Duodenal mucosa (tissue), 2 donors: ENCODE data around the gene B3GNT2.

Experiments used
- H3K27ac ChIP-seq: one replicate; pipeline ENCODE4 v1.7.0; 2013; ENCODE audit warnings: low read depth, low read length
- H3K27me3 ChIP-seq, 2 donors: one replicate each; pipeline ENCODE4 v1.7.0; 2013; ENCODE audit warnings: low read length in 2 of 2, control low read depth in 1 of 2; ENCODE audit not compliant: insufficient read depth in 2 of 2, control insufficient read depth in 1 of 2
- H3K36me3 ChIP-seq, 2 donors: one replicate each; pipeline ENCODE4 v1.7.0; 2013; ENCODE audit warnings: low read length in 2 of 2, control low read depth in 1 of 2; ENCODE audit not compliant: insufficient read depth in 2 of 2, control insufficient read depth in 1 of 2
- H3K4me1 ChIP-seq, 2 donors: one replicate each; pipeline ENCODE4 v1.7.0; 2013; ENCODE audit warnings: low read length in 2 of 2, control low read depth in 1 of 2; ENCODE audit not compliant: insufficient read depth in 2 of 2, control insufficient read depth in 1 of 2
- H3K4me3 ChIP-seq, 2 donors: one replicate each; pipeline ENCODE4 v1.7.0; 2013; ENCODE audit warnings: low read length in 2 of 2, low read depth in 1 of 2
- H3K9ac ChIP-seq, 2 donors: one replicate each; pipeline ENCODE4 v1.7.0; 2013; ENCODE audit warnings: low read length in 2 of 2, low read depth in 1 of 2
- H3K9me3 ChIP-seq, 2 donors: one replicate each; pipeline ENCODE4 v1.7.0; 2013; ENCODE audit warnings: low read length in 2 of 2, control low read depth in 1 of 2; ENCODE audit not compliant: control insufficient read depth in 1 of 2

Gene B3GNT2

GRCh38 chr2:62185475-62186155 lies 10.3 kb upstream of the B3GNT2 start:
- H3K9me3 ChIP-seq = no peaks in the 10 kb centered on the region
- H3K27ac ChIP-seq = no peak overlapping the region
- H3K4me1 ChIP-seq = peaks cover 8 to 9% of the 10 kb centered on the region in 2 donors
- no peaks in the 10 kb centered on the region for H3K36me3 ChIP-seq
- H3K9ac ChIP-seq = no peak overlapping the region
- no peaks in the 10 kb centered on the region for H3K27me3 ChIP-seq
- no peak overlapping the region for H3K4me3 ChIP-seq

- no peak overlapping the region for H3K9ac ChIP-seq
- H3K36me3 ChIP-seq = no peaks in the 10 kb centered on the region
- no peaks in the 10 kb centered on the region for H3K27me3 ChIP-seq
- no peak overlapping the region for H3K27ac ChIP-seq
- H3K9me3 ChIP-seq = no peaks in the 10 kb centered on the region
- H3K4me3 ChIP-seq = no peak overlapping the region
- H3K4me1 ChIP-seq = peaks cover 8 to 9% of the 10 kb centered on the region in 2 donors
Observed at GRCh38 chr2:62186156-62186905, 9.6 kb upstream of the B3GNT2 start.

GRCh38 chr2:62187246-62187645 lies 8.7 kb upstream of the B3GNT2 start:
- Histone ChIP-seq H3K36me3 (no peaks in the 10 kb centered on the region), H3K27me3 (no peaks in the 10 kb centered on the region), H3K9ac (no peak overlapping the region), H3K27ac (no peak overlapping the region), H3K4me3 (no peak overlapping the region), H3K4me1 (peaks cover 8 to 9% of the 10 kb centered on the region in 2 donors), H3K9me3 (no peaks in the 10 kb centered on the region)

- H3K36me3 ChIP-seq = no peaks in the 10 kb centered on the region
- no peaks in the 10 kb centered on the region for H3K27me3 ChIP-seq
- H3K4me3 ChIP-seq = no peak overlapping the region
- H3K4me1 ChIP-seq = peaks cover 12 to 16% of the 10 kb centered on the region in 2 donors
- H3K27ac ChIP-seq = no peak overlapping the region
- no peaks in the 10 kb centered on the region for H3K9me3 ChIP-seq
- no peak overlapping the region for H3K9ac ChIP-seq
Observed at GRCh38 chr2:62188416-62188815, 7.5 kb upstream of the B3GNT2 start.

GRCh38 chr2:62189196-62189595 lies 6.7 kb upstream of the B3GNT2 start:
- Histone ChIP-seq H3K9me3 (no peaks in the 10 kb centered on the region), H3K36me3 (no peaks in the 10 kb centered on the region), H3K9ac (no peak overlapping the region), H3K4me3 (no peak overlapping the region), H3K4me1 (peaks cover 12 to 16% of the 10 kb centered on the region in 2 donors), H3K27ac (no peak overlapping the region), H3K27me3 (no peaks in the 10 kb centered on the region)

GRCh38 chr2:62192811-62193210 lies 3.1 kb upstream of the B3GNT2 start:
- Histone ChIP-seq H3K9ac (no peak overlapping the region), H3K27me3 (no peaks in the 10 kb centered on the region), H3K36me3 (no peaks in the 10 kb centered on the region), H3K4me3 (no peak overlapping the region), H3K9me3 (no peaks in the 10 kb centered on the region), H3K4me1 (peaks cover 22 to 24% of the 10 kb centered on the region in 2 donors), H3K27ac (no peak overlapping the region)

GRCh38 chr2:62194558-62195420 lies 1.1 kb upstream of the B3GNT2 start:
- peak overlapping the region; percentile 75 to 91 for H3K4me3 ChIP-seq
- H3K27ac ChIP-seq = peak overlapping the region; percentile 60
- H3K9ac ChIP-seq = peak overlapping the region; percentile 72 to 96
- H3K9me3 ChIP-seq = no peaks in the 10 kb centered on the region
- peaks cover 23 to 32% of the 10 kb centered on the region in 2 donors for H3K4me1 ChIP-seq
- H3K27me3 ChIP-seq = no peaks in the 10 kb centered on the region
- H3K36me3 ChIP-seq = no peaks in the 10 kb centered on the region

GRCh38 chr2:62196278-62196901 lies 475 bp downstream of the B3GNT2 start:
- Histone ChIP-seq H3K36me3 (no peaks in the 10 kb centered on the region), H3K4me3 (peak overlapping the region; percentile 75 to 95), H3K27me3 (no peaks in the 10 kb centered on the region), H3K27ac (peak overlapping the region; percentile 88), H3K9ac (peak overlapping the region; percentile 90 to 93), H3K9me3 (no peaks in the 10 kb centered on the region), H3K4me1 (peaks cover 29 to 46% of the 10 kb centered on the region in 2 donors)

- no peaks in the 10 kb centered on the region for H3K27me3 ChIP-seq
- H3K9ac ChIP-seq = peak overlapping the region; percentile 90 to 93
- peak overlapping the region; percentile 88 for H3K27ac ChIP-seq
- H3K36me3 ChIP-seq = no peaks in the 10 kb centered on the region
- no peaks in the 10 kb centered on the region for H3K9me3 ChIP-seq
- peak overlapping the region; percentile 75 to 95 for H3K4me3 ChIP-seq
- H3K4me1 ChIP-seq = peaks cover 38 to 55% of the 10 kb centered on the region in 2 donors
Observed at GRCh38 chr2:62197011-62197924, 1.4 kb downstream of the B3GNT2 start.
